WERI-Rb-1 (cell line): ENCODE data around the gene PTGDS.

ENCODE experiments used
- DNase-seq: peaks from one replicate; pipeline ENCODE4 v3.0.0-alpha.2; 2020
- H3K27ac ChIP-seq: fragments of 250-450 bp; sonication (Bioruptor Pico); 2 replicates; pipeline ENCODE4 v1.5.1; 2020; ENCODE audit warnings: mild to moderate bottlenecking, moderate library complexity
- H3K27me3 ChIP-seq: fragments of 250-450 bp; sonication (Bioruptor Pico); 2 replicates; pipeline ENCODE4 v1.5.1; 2021; ENCODE audit warnings: mild to moderate bottlenecking, low read depth, moderate library complexity; ENCODE audit not compliant: insufficient read depth, severe bottlenecking
- H3K36me3 ChIP-seq: fragments of 250-450 bp; sonication (Bioruptor Pico); 2 replicates; pipeline ENCODE4 v1.5.1; 2020; ENCODE audit warnings: mild to moderate bottlenecking, moderate library complexity
- H3K4me3 ChIP-seq: 2 replicates; pipeline ENCODE4 v1.5.1; 2011; ENCODE audit warnings: low read depth, mild to moderate bottlenecking, control low read depth, low read length
- H3K9me3 ChIP-seq: fragments of 250-450 bp; sonication (Bioruptor Pico); 2 replicates; pipeline ENCODE4 v1.5.1; 2021; ENCODE audit warnings: mild to moderate bottlenecking, moderate library complexity; ENCODE audit not compliant: severe bottlenecking
- CTCF ChIP-seq: IDR thresholded peaks from 2 replicates; pipeline ENCODE4 v1.5.1; 2011; ENCODE audit warnings: low read depth, mild to moderate bottlenecking, control low read depth, inconsistent platforms, low read length

Gene PTGDS

GRCh38 chr9:136936645-136937170 lies 40.6 kb upstream of the PTGDS start:
- no peaks in the 10 kb centered on the region for H3K9me3 ChIP-seq
- no peaks in the 10 kb centered on the region for H3K27me3 ChIP-seq
- TF ChIP-seq CTCF: no peak
- no peak overlapping the region for H3K4me3 ChIP-seq
- no peak overlapping the region for H3K27ac ChIP-seq
- H3K36me3 ChIP-seq: peaks cover 40% of the 10 kb centered on the region
- no peak for DNase-seq

GRCh38 chr9:136937186-136938001 lies 39.9 kb upstream of the PTGDS start:
- TF ChIP-seq CTCF: no peak
- Histone ChIP-seq H3K27me3 (no peaks in the 10 kb centered on the region), H3K27ac (0 out of 2 replicates have a peak overlapping the region, but pooled peaks have one; percentile 16), H3K9me3 (no peaks in the 10 kb centered on the region), H3K36me3 (peaks cover 47% of the 10 kb centered on the region), H3K4me3 (no peak overlapping the region)
- DNase-seq: no peak

- Histone ChIP-seq H3K36me3 (peaks cover 37% of the 10 kb centered on the region), H3K27ac (no peak overlapping the region)
Observed at GRCh38 chr9:136939431-136939995, 37.8 kb upstream of the PTGDS start.

GRCh38 chr9:136939996-136940525 lies 37.2 kb upstream of the PTGDS start:
- H3K4me3 ChIP-seq: no peak overlapping the region
- H3K27me3 ChIP-seq: no peaks in the 10 kb centered on the region
- DNase-seq: no peak
- peaks cover 34% of the 10 kb centered on the region for H3K36me3 ChIP-seq
- no peaks in the 10 kb centered on the region for H3K9me3 ChIP-seq
- H3K27ac ChIP-seq: no peak overlapping the region
- no peak for TF ChIP-seq CTCF

More at GRCh38 chr9:136939431-136939995, 37.8 kb upstream of the PTGDS start:
- no peak for TF ChIP-seq CTCF
- DNase-seq: no peak
- no peak overlapping the region for H3K4me3 ChIP-seq
- no peaks in the 10 kb centered on the region for H3K9me3 ChIP-seq
- H3K27me3 ChIP-seq: no peaks in the 10 kb centered on the region

- H3K9me3 ChIP-seq: no peaks in the 10 kb centered on the region
- no peaks in the 10 kb centered on the region for H3K27me3 ChIP-seq
- peaks cover 34% of the 10 kb centered on the region for H3K36me3 ChIP-seq
- no peak overlapping the region for H3K27ac ChIP-seq
- no peak for DNase-seq
- no peak for TF ChIP-seq CTCF
- no peak overlapping the region for H3K4me3 ChIP-seq
Observed at GRCh38 chr9:136940526-136941230, 36.6 kb upstream of the PTGDS start.
